ENCODE data around the gene ALX4. TPM values are rescaled to one million over a fixed set of nuclear protein-coding genes. Genes with fewer than 3 reads are reported as not detected.
A peak's percentile ranks its signal among the peaks of the same experiment; 100 is the strongest.

ALX4 gene
- total RNA-seq, 1 donor from 2014 or later: not detected

DNA sequence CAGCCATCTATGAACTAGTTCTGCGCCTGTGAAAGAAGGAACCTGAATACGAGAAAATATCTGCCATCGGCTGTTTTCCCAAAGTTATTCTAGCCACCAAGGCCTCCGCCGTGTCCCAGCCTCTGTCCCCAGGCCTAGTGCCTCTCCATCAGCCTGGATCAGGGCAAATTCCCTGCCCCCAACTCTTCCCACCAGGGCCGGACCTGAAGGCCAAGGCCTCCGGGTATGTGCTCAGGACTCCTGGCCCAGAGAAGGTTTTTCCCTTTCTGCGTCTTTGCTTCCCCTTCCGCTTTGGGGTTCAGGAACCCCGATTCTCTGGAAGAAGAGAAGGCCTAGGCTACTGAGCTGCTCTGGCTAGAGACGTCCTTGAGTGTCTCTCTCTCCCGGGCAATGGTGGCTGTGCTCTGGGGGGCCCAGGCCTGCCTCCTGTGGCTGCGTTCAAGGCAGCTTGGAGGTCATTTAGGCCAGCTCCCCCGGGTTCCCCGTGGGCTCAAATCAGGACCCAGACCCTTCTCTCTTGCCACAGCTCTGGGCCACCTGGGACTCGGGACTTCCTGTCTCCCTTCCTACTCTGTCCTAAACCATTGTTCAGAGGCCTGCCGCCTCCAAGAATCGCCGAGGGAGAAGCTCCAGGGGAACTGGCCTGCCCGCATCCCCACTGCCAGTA is 1.6 kb downstream of the ALX4 start:
- H3K79me2 ChIP-seq (ENCODE audit: low read depth): no peaks in the 10 kb centered on the region
- H3K9ac ChIP-seq: no peak overlapping the region
- H3K27ac ChIP-seq: no peak overlapping the region
- peak overlapping the region; percentile 43 for H3K4me3 ChIP-seq
- no peak overlapping the region for H2AFZ ChIP-seq (replicated peaks)
- H3F3A ChIP-seq (ENCODE audit: low read depth): peaks cover 40% of the 10 kb centered on the region
- peaks cover 41% of the 10 kb centered on the region for H3K4me1 ChIP-seq
- peak overlapping the region; percentile 85 for H3K4me2 ChIP-seq
- H3K27ac Mint-ChIP-seq: no peak overlapping the region
- H3K36me3 Mint-ChIP-seq: peaks cover 1% of the 10 kb centered on the region
- peaks cover 87% of the 10 kb centered on the region for H4K20me1 ChIP-seq (ENCODE audit: low read depth)
- no peaks in the 10 kb centered on the region for H3K36me3 ChIP-seq
- no peaks in the 10 kb centered on the region for H3K9me3 ChIP-seq (ENCODE audit: low read depth)
- no peak for TF ChIP-seq EZH2 (IDR thresholded peaks at IDR 0.05)
- TF ChIP-seq, protein P1, sequence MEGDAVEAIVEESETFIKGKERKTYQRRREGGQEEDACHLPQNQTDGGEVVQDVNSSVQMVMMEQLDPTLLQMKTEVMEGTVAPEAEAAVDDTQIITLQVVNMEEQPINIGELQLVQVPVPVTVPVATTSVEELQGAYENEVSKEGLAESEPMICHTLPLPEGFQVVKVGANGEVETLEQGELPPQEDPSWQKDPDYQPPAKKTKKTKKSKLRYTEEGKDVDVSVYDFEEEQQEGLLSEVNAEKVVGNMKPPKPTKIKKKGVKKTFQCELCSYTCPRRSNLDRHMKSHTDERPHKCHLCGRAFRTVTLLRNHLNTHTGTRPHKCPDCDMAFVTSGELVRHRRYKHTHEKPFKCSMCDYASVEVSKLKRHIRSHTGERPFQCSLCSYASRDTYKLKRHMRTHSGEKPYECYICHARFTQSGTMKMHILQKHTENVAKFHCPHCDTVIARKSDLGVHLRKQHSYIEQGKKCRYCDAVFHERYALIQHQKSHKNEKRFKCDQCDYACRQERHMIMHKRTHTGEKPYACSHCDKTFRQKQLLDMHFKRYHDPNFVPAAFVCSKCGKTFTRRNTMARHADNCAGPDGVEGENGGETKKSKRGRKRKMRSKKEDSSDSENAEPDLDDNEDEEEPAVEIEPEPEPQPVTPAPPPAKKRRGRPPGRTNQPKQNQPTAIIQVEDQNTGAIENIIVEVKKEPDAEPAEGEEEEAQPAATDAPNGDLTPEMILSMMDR (IDR thresholded peaks at IDR 0.05): no peak
- TF ChIP-seq EZH2phosphoT487 (IDR thresholded peaks at IDR 0.05): no peak
- no peak for DNase-seq (ENCODE audit: low spot score)
- peaks cover 55% of the 10 kb centered on the region for H3K4me1 Mint-ChIP-seq
- H3K9me3 Mint-ChIP-seq: peaks cover 6% of the 10 kb centered on the region
- H3K27me3 ChIP-seq: peaks cover 100% of the 10 kb centered on the region
- peak overlapping the region; percentile 60 for H3K4me3 Mint-ChIP-seq
- peaks cover 89% of the 10 kb centered on the region for H3K27me3 Mint-ChIP-seq (ENCODE audit: insufficient read depth, low read depth)

DNA sequence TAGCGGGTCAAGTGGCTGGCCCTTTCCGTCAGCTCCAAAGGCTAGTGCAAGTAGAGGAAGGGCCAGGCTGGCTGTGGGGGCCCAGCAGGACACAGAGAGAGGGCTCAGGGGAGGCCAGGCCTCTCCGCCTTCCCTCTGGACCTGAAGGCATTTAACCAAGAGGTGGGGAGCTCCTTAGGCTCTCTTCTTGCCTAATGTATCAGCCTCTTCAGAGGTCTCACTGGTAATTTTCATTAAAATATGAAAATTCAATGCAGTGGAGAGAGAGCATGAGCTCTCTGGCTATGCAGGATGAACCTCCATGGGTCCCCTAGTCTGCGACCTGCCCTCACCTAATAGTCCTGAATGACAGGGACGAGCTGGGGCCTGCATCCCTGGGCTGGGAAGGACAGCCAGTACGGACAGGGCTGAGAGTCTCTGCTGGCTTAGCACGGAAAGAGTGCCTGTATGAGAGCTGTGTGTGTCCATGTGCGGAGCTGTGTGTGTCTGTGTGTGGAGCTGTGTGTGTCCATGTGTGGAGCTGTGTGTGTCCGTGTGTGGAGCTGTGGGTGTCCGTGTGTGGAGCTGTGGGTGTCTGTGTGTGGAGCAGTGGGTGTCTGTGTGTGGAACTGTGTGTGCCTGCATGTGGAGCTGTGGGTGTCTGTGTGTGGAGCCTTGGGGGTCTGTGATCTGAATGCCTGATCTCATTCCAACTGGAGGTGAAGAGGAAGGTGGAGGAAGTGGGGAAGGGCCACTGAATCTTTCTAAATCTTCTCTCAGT is 2.4 kb downstream of the ALX4 start:
- Histone ChIP-seq H3K79me2 (ENCODE audit: low read depth) (no peaks in the 10 kb centered on the region), H3K36me3 (no peaks in the 10 kb centered on the region), H3F3A (ENCODE audit: low read depth) (peaks cover 40% of the 10 kb centered on the region), H3K9me3 (ENCODE audit: low read depth) (no peaks in the 10 kb centered on the region), H3K4me1 (peaks cover 41% of the 10 kb centered on the region), H2AFZ (replicated peaks) (no peak overlapping the region), H3K9ac (no peak overlapping the region), H4K20me1 (ENCODE audit: low read depth) (peaks cover 81% of the 10 kb centered on the region), H3K4me3 (no peak overlapping the region), H3K4me2 (no peak overlapping the region), H3K27me3 (peaks cover 100% of the 10 kb centered on the region), H3K27ac (no peak overlapping the region)
- TF ChIP-seq, protein P1 (IDR thresholded peaks at IDR 0.05): no peak
- TF ChIP-seq EZH2phosphoT487 (IDR thresholded peaks at IDR 0.05) (no peak), EZH2 (IDR thresholded peaks at IDR 0.05) (no peak)
- Mint-ChIP-seq H3K27me3 (ENCODE audit: insufficient read depth, low read depth) (peaks cover 89% of the 10 kb centered on the region), H3K27ac (no peak overlapping the region), H3K4me3 (peak overlapping the region; percentile 64), H3K9me3 (peaks cover 10% of the 10 kb centered on the region), H3K4me1 (peaks cover 55% of the 10 kb centered on the region), H3K36me3 (peaks cover 1% of the 10 kb centered on the region)
- DNase-seq (ENCODE audit: low spot score): no peak

DNA sequence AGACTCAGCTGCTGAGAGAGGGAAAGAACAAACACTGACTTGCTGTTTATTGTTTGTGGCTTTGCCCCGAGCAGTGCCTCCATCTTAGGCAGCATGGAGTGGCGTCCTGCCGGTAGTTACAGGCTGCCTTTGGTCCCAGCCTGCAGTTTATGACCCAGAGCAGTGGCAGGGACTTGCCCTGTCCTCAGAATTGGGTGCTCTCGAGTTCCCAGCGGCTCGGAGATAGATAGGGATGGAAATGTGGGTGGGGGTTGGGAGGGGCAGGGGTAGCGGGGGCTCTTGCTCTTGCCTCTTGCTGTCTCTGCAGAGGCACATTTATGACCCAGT is 3.1 kb downstream of the ALX4 start:
- Histone ChIP-seq H2AFZ (replicated peaks) (no peak overlapping the region), H3K79me2 (ENCODE audit: low read depth) (no peaks in the 10 kb centered on the region), H3F3A (ENCODE audit: low read depth) (peaks cover 40% of the 10 kb centered on the region), H4K20me1 (ENCODE audit: low read depth) (peaks cover 75% of the 10 kb centered on the region), H3K4me2 (no peak overlapping the region), H3K9ac (no peak overlapping the region), H3K27ac (no peak overlapping the region), H3K36me3 (no peaks in the 10 kb centered on the region), H3K4me1 (peaks cover 41% of the 10 kb centered on the region), H3K9me3 (ENCODE audit: low read depth) (no peaks in the 10 kb centered on the region), H3K4me3 (no peak overlapping the region), H3K27me3 (peaks cover 100% of the 10 kb centered on the region)
- peaks cover 88% of the 10 kb centered on the region for H3K27me3 Mint-ChIP-seq (ENCODE audit: insufficient read depth, low read depth)
- H3K9me3 Mint-ChIP-seq: peaks cover 10% of the 10 kb centered on the region
- peaks cover 52% of the 10 kb centered on the region for H3K4me1 Mint-ChIP-seq
- H3K36me3 Mint-ChIP-seq: peaks cover 1% of the 10 kb centered on the region
- no peak for DNase-seq (ENCODE audit: low spot score)
- H3K4me3 Mint-ChIP-seq: peak overlapping the region; percentile 46
- H3K27ac Mint-ChIP-seq: no peak overlapping the region
- TF ChIP-seq, protein P1 (IDR thresholded peaks at IDR 0.05): no peak
- TF ChIP-seq EZH2 (IDR thresholded peaks at IDR 0.05): no peak
- no peak for TF ChIP-seq EZH2phosphoT487 (IDR thresholded peaks at IDR 0.05)

Measured in neural progenitor cell (in vitro differentiated cells).